ENCODE results near the gene ESPNL. TPM values are rescaled to one million over a fixed set of nuclear protein-coding genes. Genes with fewer than 3 reads are reported as not detected.

ESPNL gene
- total RNA-seq, 1 experiment from 2014 or later, result 0.85 TPM

- ChIA-PET CTCF (no interaction called here), POLR2A (no interaction called here)
- intact Hi-C loops (cut with micrococcal nuclease; ENCODE audit: unreplicated experiment), result no loop called here
- TF ChIP-seq REST (IDR thresholded peaks at IDR 0.05; ENCODE audit: insufficient read depth in 1 of 2, low read depth in 2 of 2, low read length in 1 of 2) (no peak), POLR2AphosphoS5 (IDR thresholded peaks at IDR 0.05; ENCODE audit: low read depth, low read length) (no peak), TCF7L2 (IDR thresholded peaks at IDR 0.05; ENCODE audit: low read depth, low read length) (no peak), CTCF (IDR thresholded peaks at IDR 0.05) (no peak), SIN3A (IDR thresholded peaks at IDR 0.05; ENCODE audit: borderline replicate concordance, insufficient read depth, low read depth, low read length) (no peak)
- DNase-seq (ENCODE audit: low read depth, low spot score), result no peak
- BruUV-seq (replicated peaks), result no TSS peak
- Histone ChIP-seq H3K36me3 (ENCODE audit: control insufficient read depth, insufficient read depth, low read length) (no peaks in the 10 kb centered on the region), H3K4me3 (ENCODE audit: low read depth in 2 of 2, low read length in 2 of 2) (no peak overlapping the region), H3K4me1 (ENCODE audit: control insufficient read depth, insufficient read depth, low read length) (peaks cover 7% of the 10 kb centered on the region), H3K9me3 (ENCODE audit: control insufficient read depth, insufficient read depth, low read depth, low read length) (no peaks in the 10 kb centered on the region), H3K27me3 (ENCODE audit: control insufficient read depth, insufficient read depth, low read length) (no peaks in the 10 kb centered on the region), H3K27ac (ENCODE audit: low read length) (no peak overlapping the region)
- in situ Hi-C loops (cut with HindIII; ENCODE audit: low pct_unique_long_range_greater_than_20kb, low sequenced_read_pairs), result no loop called here
- ATAC-seq, result no peak
Measured at GRCh38 chr2:238157506-238158017, 57.4 kb downstream of the ESPNL start.

- BruUV-seq (replicated peaks), result no TSS peak
- in situ Hi-C loops (cut with HindIII; ENCODE audit: low pct_unique_long_range_greater_than_20kb, low sequenced_read_pairs), result no loop called here
- CTCF ChIA-PET, result no interaction called here
Measured at GRCh38 chr2:238158018-238158508, 57.9 kb downstream of the ESPNL start.

More at GRCh38 chr2:238158018-238158508, 57.9 kb downstream of the ESPNL start:
- H3K27ac ChIP-seq (ENCODE audit: low read length), result no peak overlapping the region
- no peak for DNase-seq (ENCODE audit: low read depth, low spot score)
- intact Hi-C loops (cut with micrococcal nuclease; ENCODE audit: unreplicated experiment), result no loop called here
- TF ChIP-seq TCF7L2 (IDR thresholded peaks at IDR 0.05; ENCODE audit: low read depth, low read length) (no peak), SIN3A (IDR thresholded peaks at IDR 0.05; ENCODE audit: borderline replicate concordance, insufficient read depth, low read depth, low read length) (no peak), REST (IDR thresholded peaks at IDR 0.05; ENCODE audit: insufficient read depth in 1 of 2, low read depth in 2 of 2, low read length in 1 of 2) (no peak), CTCF (IDR thresholded peaks at IDR 0.05) (no peak), POLR2AphosphoS5 (IDR thresholded peaks at IDR 0.05; ENCODE audit: low read depth, low read length) (no peak)
- POLR2A ChIA-PET, result no interaction called here
- H3K4me3 ChIP-seq (ENCODE audit: low read depth in 2 of 2, low read length in 2 of 2), result no peak overlapping the region
- H3K4me1 ChIP-seq (ENCODE audit: control insufficient read depth, insufficient read depth, low read length), result peaks cover 7% of the 10 kb centered on the region
- no peaks in the 10 kb centered on the region for H3K9me3 ChIP-seq (ENCODE audit: control insufficient read depth, insufficient read depth, low read depth, low read length)
- H3K36me3 ChIP-seq (ENCODE audit: control insufficient read depth, insufficient read depth, low read length), result no peaks in the 10 kb centered on the region
- no peak for ATAC-seq
- H3K27me3 ChIP-seq (ENCODE audit: control insufficient read depth, insufficient read depth, low read length), result no peaks in the 10 kb centered on the region

Data from Panc1 (cell line).